Type B pancreatic cell (in vitro differentiated cells): ENCODE results near the gene TRAF4. TPM values are rescaled to one million over a fixed set of nuclear protein-coding genes. Genes with fewer than 3 reads are reported as not detected.
A peak's percentile ranks its signal among the peaks of the same experiment; 100 is the strongest.

ENCODE experiments used
- DNase-seq: peaks from one replicate; pipeline ENCODE4 v3.0.0; 2021; ENCODE audit warnings: mixed read lengths; ENCODE audit not compliant: unreplicated experiment; ENCODE audit errors: extremely low spot score
- H3K27ac Mint-ChIP-seq: 2 replicates; pipeline ENCODE4 v1.8.0; 2021; ENCODE audit warnings: mild to moderate bottlenecking, mixed read lengths
- H3K27me3 Mint-ChIP-seq: 2 replicates; pipeline ENCODE4 v1.8.0; 2021; ENCODE audit warnings: mixed read lengths
- H3K36me3 Mint-ChIP-seq: 2 replicates; pipeline ENCODE4 v1.8.0; 2021; ENCODE audit warnings: mixed read lengths
- H3K4me1 Mint-ChIP-seq: one replicate; pipeline ENCODE4 v1.8.0; 2021; ENCODE audit warnings: mixed read lengths; ENCODE audit not compliant: unreplicated experiment
- H3K4me3 Mint-ChIP-seq: 2 replicates; pipeline ENCODE4 v1.8.0; 2021; ENCODE audit warnings: mild to moderate bottlenecking, mixed read lengths
- H3K9me3 Mint-ChIP-seq: 2 replicates; pipeline ENCODE4 v1.8.0; 2021; ENCODE audit warnings: mixed read lengths
- total RNA-seq: library from RNA; stranded (reverse); gene quantifications from 2 replicates; pipeline ENCODE4 v1.2.1, GENCODE V29; 2021; ENCODE audit warnings: low replicate concordance
- TF ChIP-seq, protein P1 (sequence below): fragments of 200-600 bp; sonication (generic); conservative IDR thresholded peaks from 2 replicates; pipeline ENCODE4 v1.5.0; 2021; ENCODE audit warnings: antibody characterized with exemption, mild to moderate bottlenecking

Gene TRAF4
- total RNA-seq, 1 donor from 2014 or later: 219 TPM

DNA sequence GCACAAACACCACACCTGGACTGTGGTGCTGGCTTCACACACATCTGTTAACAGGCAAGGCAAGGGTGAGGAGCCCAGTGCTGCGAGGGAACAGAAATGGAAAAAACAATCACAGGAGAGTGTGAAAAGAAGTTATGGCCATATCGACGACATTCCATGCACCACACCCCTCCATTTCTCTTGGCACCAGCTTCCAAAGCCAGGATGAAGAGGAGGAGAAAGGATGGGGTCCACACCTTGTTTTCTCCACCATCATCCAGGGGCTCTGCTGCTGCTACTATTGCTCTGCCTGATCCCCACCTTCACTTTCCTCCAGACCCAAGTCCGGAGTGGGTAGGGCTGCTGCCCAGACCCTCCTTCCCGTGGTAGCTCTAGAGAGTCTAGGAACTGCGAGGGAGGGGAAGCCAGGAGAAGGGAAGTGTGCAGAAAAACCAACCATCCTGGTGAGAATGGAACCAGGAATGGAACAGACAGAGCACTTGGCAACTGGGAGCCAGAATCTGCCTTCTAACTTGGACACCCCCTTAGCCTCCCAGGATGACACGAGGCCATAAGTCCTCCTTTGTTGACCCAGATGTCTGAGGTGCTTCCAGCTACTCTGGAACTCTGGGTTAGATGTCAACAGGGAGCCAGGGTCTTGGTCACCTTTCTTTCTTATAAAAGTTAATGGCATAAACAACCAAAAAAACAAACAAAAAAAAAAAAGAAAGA is 31.0 kb upstream of the TRAF4 start:
- no peak for DNase-seq
- Mint-ChIP-seq H3K9me3 (no peaks in the 10 kb centered on the region), H3K4me1 (peaks cover 12% of the 10 kb centered on the region), H3K27ac (peak overlapping the region; percentile 87), H3K27me3 (no peaks in the 10 kb centered on the region), H3K36me3 (peaks cover 21% of the 10 kb centered on the region), H3K4me3 (peak overlapping the region; percentile 97)
- TF ChIP-seq, protein P1, sequence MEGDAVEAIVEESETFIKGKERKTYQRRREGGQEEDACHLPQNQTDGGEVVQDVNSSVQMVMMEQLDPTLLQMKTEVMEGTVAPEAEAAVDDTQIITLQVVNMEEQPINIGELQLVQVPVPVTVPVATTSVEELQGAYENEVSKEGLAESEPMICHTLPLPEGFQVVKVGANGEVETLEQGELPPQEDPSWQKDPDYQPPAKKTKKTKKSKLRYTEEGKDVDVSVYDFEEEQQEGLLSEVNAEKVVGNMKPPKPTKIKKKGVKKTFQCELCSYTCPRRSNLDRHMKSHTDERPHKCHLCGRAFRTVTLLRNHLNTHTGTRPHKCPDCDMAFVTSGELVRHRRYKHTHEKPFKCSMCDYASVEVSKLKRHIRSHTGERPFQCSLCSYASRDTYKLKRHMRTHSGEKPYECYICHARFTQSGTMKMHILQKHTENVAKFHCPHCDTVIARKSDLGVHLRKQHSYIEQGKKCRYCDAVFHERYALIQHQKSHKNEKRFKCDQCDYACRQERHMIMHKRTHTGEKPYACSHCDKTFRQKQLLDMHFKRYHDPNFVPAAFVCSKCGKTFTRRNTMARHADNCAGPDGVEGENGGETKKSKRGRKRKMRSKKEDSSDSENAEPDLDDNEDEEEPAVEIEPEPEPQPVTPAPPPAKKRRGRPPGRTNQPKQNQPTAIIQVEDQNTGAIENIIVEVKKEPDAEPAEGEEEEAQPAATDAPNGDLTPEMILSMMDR: no peak

DNA sequence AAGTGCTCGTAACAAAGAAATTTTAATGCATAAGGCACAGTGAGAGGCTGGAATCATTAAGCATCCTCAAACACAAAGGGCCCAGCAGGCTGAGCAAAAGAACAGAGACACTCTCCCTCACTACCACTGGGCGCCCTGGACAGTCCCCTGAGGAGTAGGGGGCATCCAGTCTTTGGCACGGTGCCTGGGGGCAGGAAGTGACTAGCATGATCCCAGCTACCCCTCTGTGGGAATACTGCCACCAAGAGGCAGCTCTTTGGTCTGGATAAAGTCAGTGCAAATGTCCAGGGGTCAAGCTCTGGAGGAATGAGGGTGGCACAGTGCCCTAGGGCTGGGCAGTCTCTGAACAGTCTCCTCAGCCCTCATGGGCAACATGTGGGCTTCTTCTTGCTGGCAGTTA is 29.5 kb upstream of the TRAF4 start:
- H3K27ac Mint-ChIP-seq: no peak overlapping the region
- no peaks in the 10 kb centered on the region for H3K27me3 Mint-ChIP-seq
- no peak for DNase-seq
- H3K9me3 Mint-ChIP-seq: no peaks in the 10 kb centered on the region
- peaks cover 22% of the 10 kb centered on the region for H3K4me1 Mint-ChIP-seq
- H3K36me3 Mint-ChIP-seq: peaks cover 21% of the 10 kb centered on the region
- H3K4me3 Mint-ChIP-seq: peak overlapping the region; percentile 60
- TF ChIP-seq, protein P1: no peak

DNA sequence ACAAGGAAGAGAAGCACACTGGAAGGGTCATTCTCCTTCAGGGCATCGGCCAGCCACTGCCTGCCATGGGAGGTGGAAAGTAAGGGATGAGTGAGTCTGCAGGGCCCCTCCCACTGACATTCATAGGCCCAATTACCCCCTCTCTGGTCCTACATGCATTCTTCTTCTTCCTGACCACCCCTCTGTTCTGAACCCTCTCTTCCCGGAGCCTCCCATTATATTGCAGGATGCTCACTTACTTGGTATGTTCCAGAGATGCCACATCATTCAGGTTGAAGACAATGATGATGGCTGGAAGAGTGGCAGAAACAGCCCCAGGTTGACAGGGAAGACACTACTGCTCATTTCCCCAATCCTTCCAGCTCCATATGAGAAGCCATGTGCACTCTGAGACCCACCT is 28.6 kb upstream of the TRAF4 start:
- peak overlapping the region; percentile 48 for H3K27ac Mint-ChIP-seq
- H3K4me1 Mint-ChIP-seq: peaks cover 30% of the 10 kb centered on the region
- no peak for DNase-seq
- H3K9me3 Mint-ChIP-seq: no peaks in the 10 kb centered on the region
- H3K27me3 Mint-ChIP-seq: no peaks in the 10 kb centered on the region
- TF ChIP-seq, protein P1: no peak
- peak overlapping the region; percentile 84 for H3K4me3 Mint-ChIP-seq
- H3K36me3 Mint-ChIP-seq: peaks cover 27% of the 10 kb centered on the region

DNA sequence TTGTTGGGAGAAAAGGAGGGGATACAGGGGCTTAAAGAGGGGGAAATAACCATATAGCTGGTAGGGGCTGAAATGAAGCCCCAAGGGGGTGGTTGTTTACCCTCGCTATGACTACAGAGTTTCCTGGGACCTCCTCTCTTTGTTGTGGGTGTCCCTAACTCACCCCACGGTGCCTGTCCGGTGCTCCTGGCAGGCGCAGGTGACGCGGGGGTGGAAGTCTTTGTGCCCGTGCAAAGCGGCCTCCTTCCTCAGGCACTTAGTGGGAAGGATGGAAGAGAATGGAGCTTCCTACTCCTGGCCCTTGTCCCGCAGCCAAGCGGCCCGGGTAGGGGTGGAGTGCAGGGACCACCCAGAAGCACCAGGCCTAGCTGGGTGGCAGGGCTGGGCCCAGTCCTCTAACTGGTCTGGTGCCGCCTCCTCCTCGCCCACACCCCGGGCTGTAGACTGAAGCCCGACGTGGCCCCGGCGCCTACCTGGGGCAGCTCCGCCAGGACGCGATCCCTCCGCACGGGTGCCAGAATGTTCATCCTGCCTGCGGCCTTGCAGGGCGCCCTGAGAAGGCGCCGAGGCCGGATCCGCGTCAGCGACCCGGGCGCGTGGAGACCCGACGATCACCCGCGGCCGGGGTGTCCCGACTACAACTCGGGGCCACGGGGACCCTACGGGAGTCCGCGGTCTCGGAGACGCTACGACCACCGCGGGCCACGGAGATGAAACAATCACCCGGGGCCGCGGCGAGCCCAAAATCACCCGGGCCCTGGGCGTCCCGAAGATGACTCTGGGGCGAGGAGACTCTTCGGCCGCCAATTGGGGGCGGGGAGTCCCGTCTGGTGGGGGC is 26.9 kb upstream of the TRAF4 start:
- Mint-ChIP-seq H3K4me3 (peak overlapping the region; percentile 84), H3K9me3 (no peaks in the 10 kb centered on the region), H3K27ac (peak overlapping the region; percentile 26), H3K27me3 (no peaks in the 10 kb centered on the region), H3K4me1 (peaks cover 35% of the 10 kb centered on the region), H3K36me3 (peaks cover 39% of the 10 kb centered on the region)
- TF ChIP-seq, protein P1: no peak
- no peak for DNase-seq

DNA sequence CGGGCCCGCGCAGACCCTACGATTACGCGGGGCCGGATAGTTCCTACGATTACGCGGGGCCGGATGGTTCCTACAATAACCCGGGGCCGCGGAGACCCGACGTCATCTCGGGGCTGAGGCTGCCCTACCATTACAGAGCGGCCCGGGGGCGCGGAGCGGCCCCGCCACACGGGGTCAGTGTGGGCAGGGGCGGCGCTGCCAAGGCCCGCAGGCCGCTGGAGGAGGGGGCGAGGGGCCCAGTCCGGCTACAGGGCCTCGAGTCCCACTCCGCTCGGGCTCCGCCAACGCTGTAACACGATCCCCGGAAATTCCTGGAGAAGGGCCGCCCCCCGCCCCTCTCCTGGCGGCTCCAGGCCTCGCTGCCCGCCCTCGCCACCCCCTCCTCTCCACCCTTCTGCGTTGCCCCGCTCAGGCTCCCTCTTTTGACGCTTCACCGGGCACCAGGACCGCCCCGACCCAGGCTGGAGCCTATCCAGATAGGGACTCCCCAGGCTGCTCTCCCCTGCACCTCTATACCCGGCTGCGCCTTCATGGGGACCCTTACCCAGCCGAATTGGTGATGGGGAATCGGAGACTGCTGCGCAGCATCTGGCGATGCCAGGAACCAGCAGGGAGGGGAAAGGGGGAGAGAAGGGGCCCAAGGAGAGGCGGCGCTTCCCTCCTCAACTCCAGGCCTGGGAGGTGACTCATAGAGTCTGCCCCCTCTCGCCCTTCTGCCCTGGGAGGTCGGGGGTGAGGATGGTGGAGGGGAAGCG is 26.1 kb upstream of the TRAF4 start, which contains the start of gene RAB34:
TSS of gene RAB34 (minus strand) at position 291 of the 755 bp plus-strand sequence. CDS start 602 bp downstream, outside the sequence.
- Mint-ChIP-seq H3K27ac (peak within 1 kb of the TSS; percentile 92), H3K27me3 (no peaks in the 10 kb centered on the region), H3K4me3 (peak within 1 kb of the TSS; percentile 84), H3K36me3 (peaks cover 37% of the 10 kb centered on the region), H3K9me3 (no peaks in the 10 kb centered on the region), H3K4me1 (peaks cover 35% of the 10 kb centered on the region)
- peak; percentile 94 for DNase-seq
- TF ChIP-seq, protein P1: peak; percentile 68
